Spinal cord (tissue), 10 donors: ENCODE measurements around the gene PITX2. TPM values are rescaled to one million over a fixed set of nuclear protein-coding genes. Genes with fewer than 3 reads are reported as not detected.

Experiments used
- DNase-seq, 6 donors: peaks; one replicate each; pipeline versions ENCODE4 v3.0.0 to v3.0.0-alpha.2; 2013 to 2015; ENCODE audit warnings: low spot score in 6 of 6, low read depth in 4 of 6
- H3K27ac ChIP-seq: one replicate; pipeline ENCODE4 v1.5.1; 2013; ENCODE audit warnings: low read depth, low read length, control low read depth
- H3K27me3 ChIP-seq: one replicate; pipeline ENCODE4 v1.6.1; 2013; ENCODE audit warnings: low read length; ENCODE audit not compliant: control insufficient read depth, insufficient read depth
- H3K36me3 ChIP-seq: one replicate; pipeline ENCODE4 v1.6.1; 2013; ENCODE audit warnings: low read length; ENCODE audit not compliant: control insufficient read depth, insufficient read depth
- H3K4me1 ChIP-seq: one replicate; pipeline ENCODE4 v1.6.1; 2013; ENCODE audit warnings: low read length; ENCODE audit not compliant: control insufficient read depth, insufficient read depth
- H3K4me3 ChIP-seq: one replicate; pipeline ENCODE4 v1.5.1; 2013; ENCODE audit warnings: low read depth, low read length, control low read depth
- H3K9me3 ChIP-seq: one replicate; pipeline ENCODE4 v1.6.1; 2013; ENCODE audit warnings: low read length; ENCODE audit not compliant: control insufficient read depth, insufficient read depth
- WGBS: methylation state at CpG from one replicate; pipeline ENCODE4 v1.1.5; 2013; ENCODE audit warnings: missing lambda C conversion rate; ENCODE audit not compliant: insufficient coverage; 5-methylcytosine and 5-hydroxymethylcytosine counted together
- polyA plus RNA-seq, 2 donors: library from polyadenylated mRNA; unstranded; fragments of 120-200 nt; gene quantifications; one replicate each; pipeline ENCODE4 v1.2.1, GENCODE V29; 2013; ENCODE audit not compliant: insufficient read length in 2 of 2
- total RNA-seq, 2 donors: library from RNA; depleted of rRNA in 1 of 2; stranded (reverse); fragments of 120-200 nt in 1 of 2; fragments of >200 nt in 1 of 2; gene quantifications; one replicate each; pipeline versions ENCODE4 v1.2.3 to v1.2.4, GENCODE V29; 2013 to 2014
- donor health status: healthy.

Gene PITX2
- total and polyA plus RNA-seq, 4 donors, result 0.33 to 2.6 (median 1.4) TPM

DNA sequence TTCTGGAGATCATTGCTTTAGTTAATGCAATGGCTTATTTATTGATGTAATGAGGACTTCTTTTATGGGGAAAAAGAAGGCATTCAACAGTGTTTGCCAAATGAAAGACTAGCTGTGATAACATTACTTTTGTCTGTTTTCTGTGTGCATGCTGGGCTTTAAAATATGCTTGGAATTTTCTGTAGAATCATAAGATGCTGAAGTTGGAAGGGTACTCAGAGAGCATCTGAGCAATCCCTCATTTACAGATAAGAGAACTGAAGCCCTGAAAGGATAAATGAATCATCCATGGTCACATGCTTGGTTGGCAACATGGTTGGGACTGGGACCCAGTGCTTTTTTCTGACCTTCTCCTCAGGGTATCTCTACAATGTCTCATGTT lies 31.4 kb upstream of the PITX2 start:
- Histone ChIP-seq H3K9me3 (no peaks in the 10 kb centered on the region), H3K27me3 (no peaks in the 10 kb centered on the region), H3K27ac (no peak overlapping the region), H3K36me3 (no peaks in the 10 kb centered on the region), H3K4me3 (no peak overlapping the region), H3K4me1 (no peaks in the 10 kb centered on the region)
- no peak for DNase-seq

DNA sequence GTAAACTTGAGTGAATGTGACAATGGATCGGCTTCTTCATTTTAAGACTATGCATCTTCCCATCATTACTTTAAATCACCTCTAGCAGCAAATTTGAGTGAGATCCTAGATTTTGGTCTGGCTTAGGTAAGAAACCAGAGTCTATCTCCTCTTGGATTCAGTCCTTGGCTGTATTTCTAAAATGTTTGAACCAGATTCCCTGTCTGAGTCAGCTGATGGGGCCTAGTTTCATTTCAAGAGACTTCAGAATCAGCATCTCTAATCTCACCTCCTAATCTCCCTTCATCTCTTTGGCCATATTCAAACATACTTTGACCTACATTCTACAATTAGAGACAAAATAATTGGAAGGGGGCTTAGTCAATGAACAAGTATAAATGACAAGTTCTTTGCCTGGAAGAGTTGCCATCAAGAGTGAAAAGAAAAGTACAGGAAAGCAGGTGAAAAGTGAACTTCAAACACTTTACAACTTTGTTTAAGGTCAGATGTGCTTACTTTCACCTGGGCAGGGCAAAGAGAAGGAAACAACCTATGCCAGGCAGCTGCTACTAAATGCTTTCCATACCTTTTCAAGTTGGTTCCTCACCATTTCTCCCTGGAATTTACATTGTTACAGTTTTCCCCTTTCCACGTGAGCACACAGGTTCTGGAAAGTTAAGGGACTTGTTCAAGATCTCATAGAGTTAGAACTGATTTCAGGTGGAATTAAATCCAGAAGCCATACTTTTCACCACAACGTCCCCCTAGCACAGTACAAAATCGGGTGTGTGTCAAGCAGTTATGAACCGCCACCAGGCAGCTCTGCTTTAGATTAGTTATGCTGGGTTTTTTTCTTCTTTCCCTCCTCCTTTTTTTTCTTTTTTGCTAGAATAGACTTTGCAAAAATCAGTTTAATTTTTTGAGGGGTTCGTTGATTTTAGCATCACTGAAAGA lies 30.7 kb upstream of the PITX2 start:
- H3K27me3 ChIP-seq, result no peaks in the 10 kb centered on the region
- no peaks in the 10 kb centered on the region for H3K9me3 ChIP-seq
- H3K27ac ChIP-seq, result no peak overlapping the region
- DNase-seq, result no peak
- WGBS, result 100% methylated on average over 2 of the region's 6 CpGs
- H3K36me3 ChIP-seq, result no peaks in the 10 kb centered on the region
- no peak overlapping the region for H3K4me3 ChIP-seq
- no peaks in the 10 kb centered on the region for H3K4me1 ChIP-seq

DNA sequence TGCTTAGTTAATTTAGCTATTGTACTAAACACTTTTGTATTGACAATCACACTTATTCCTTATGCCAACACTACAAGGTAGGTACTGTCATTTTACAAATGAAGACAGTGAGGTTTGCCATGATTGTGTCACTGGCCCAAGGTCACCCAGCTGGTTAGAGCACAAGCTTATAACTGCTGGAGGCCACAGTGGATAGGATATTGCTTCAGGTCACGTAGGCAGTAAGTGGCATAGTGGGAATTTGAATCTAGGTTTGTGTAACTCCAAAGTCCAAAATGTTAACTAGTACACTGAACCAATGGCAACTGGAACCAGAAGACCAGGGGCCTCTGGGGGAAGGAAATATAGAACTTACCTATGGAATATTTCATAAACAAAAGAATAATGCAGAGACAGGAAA lies 21.1 kb upstream of the PITX2 start:
- Histone ChIP-seq H3K4me3 (no peak overlapping the region), H3K27ac (no peak overlapping the region), H3K4me1 (peaks cover 8% of the 10 kb centered on the region), H3K36me3 (no peaks in the 10 kb centered on the region), H3K9me3 (no peaks in the 10 kb centered on the region), H3K27me3 (peaks cover 69% of the 10 kb centered on the region)
- no peak for DNase-seq
- WGBS, result no CpG with 5 or more reads among the region's 1 CpG

DNA sequence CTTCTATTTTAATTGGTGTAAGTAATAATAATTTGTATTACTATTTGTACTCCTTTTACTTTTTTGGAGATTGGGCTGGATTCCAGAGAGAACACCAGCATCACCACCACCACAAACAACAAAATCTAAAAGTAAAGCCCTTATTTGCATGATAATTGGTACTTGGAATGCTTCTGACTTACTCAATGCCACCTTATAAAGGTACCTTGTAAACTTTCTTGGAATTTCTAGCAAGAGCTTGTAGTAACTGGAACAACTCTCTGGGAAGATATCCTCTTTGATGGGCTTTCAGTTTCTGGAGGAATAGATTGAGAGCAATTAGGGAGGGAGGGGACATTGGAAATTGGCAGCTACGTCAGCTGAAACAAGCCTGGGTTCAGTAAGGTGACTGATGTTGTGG lies 20.2 kb upstream of the PITX2 start:
- Histone ChIP-seq H3K4me3 (no peak overlapping the region), H3K27ac (no peak overlapping the region), H3K9me3 (no peaks in the 10 kb centered on the region), H3K27me3 (peaks cover 78% of the 10 kb centered on the region), H3K4me1 (peaks cover 8% of the 10 kb centered on the region), H3K36me3 (no peaks in the 10 kb centered on the region)
- DNase-seq, result no peak
- WGBS, result 63% methylated on average over 1 of the region's 1 CpG

DNA sequence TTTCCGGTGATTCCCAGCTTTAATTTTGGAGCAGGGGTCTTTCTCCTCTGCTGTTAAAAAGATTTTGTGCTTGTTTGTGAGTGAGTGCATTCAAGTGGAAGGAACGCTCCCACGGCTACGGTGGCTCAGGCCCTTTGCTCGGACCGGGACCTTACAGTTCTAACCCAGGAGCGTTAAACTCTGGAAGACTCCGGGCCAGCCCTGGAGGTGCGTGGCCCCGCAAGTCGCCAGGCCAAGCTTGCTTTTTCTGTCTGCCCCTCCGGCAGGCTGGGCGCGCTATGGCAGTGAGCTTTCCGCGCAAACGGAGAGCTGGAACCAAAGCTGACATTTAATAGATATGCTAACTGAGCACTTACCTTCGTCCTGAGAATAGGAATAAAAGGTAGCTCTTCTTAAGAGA lies 18.3 kb upstream of the PITX2 start:
- Histone ChIP-seq H3K4me3 (no peak overlapping the region), H3K27ac (no peak overlapping the region), H3K27me3 (peaks cover 94% of the 10 kb centered on the region), H3K9me3 (no peaks in the 10 kb centered on the region), H3K4me1 (peaks cover 24% of the 10 kb centered on the region), H3K36me3 (no peaks in the 10 kb centered on the region)
- no peak for DNase-seq
- 1% methylated on average over 17 of the region's 18 CpGs for WGBS

DNA sequence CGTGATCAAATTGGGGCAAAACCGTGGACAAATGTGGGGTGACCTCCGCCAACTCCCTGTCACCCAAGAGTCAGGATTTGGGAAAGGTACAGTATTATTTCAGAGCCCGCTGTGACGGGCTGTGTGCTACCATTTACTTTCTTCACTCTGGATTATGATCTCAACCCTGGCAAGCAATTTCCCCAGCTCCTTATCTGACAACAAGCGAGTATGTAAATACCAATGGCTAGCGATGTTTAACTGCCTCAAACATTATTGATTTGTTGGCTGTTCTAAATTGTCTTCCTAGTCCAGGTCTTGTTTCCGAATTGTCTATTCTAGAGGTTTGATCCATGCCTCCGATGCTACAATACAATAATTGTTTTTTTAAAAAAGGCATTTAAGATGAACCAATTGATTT lies 17.7 kb upstream of the PITX2 start:
- Histone ChIP-seq H3K36me3 (no peaks in the 10 kb centered on the region), H3K4me3 (no peak overlapping the region), H3K4me1 (peaks cover 24% of the 10 kb centered on the region), H3K27me3 (peaks cover 96% of the 10 kb centered on the region), H3K27ac (no peak overlapping the region), H3K9me3 (no peaks in the 10 kb centered on the region)
- WGBS, result 5% methylated on average over 5 of the region's 9 CpGs
- DNase-seq, result peak in 1 of 6 donors; percentile 56

DNA sequence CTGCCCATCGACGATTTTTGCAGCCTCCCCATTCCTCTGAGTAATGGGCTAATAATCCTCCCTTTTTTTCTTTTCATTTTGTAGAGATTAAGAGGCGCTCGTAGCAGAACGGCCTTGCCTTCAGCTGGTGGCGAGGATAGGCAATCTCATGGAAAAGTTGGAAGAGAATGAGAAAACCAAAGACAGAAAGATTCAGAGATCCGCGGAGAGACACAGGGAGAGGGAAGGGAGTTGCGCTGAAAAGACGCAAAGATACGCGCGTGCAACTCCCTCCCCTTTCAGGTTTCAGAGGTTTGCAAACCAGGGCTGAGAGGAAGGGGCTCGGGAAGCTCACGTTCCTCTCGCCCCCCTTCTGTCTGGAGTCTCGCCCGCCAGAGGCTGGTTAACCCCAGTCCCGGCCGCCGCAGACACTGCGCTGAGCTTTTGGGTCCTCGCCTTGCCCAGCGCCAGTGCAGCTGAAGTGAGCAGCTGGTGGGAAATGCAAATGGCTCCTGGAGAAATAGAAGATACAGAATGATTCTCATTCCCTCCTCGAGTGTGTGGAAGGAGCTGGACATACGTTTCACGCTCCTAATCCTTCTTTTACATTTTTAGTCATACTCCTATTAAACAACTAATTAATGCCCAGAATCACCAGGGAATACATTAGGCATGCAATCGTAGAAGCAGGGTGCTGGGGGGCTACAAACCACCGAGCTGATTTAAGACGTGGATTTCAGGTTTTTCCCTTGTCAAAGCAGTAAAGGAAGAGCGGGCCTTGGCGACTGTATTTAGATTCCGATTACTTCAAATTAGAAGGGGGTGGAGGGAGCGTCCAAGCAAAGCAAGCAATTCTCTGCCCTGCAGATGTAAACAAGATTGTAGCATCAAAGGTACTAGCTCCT lies 16.6 kb upstream of the PITX2 start:
- DNase-seq, result peak in 3 of 6 donors; percentile 13 to 41 (median 33)
- H3K4me1 ChIP-seq, result peaks cover 24% of the 10 kb centered on the region
- H3K9me3 ChIP-seq, result no peaks in the 10 kb centered on the region
- H3K27ac ChIP-seq, result no peak overlapping the region
- H3K36me3 ChIP-seq, result no peaks in the 10 kb centered on the region
- 2% methylated on average over 22 of the region's 34 CpGs for WGBS
- H3K27me3 ChIP-seq, result peaks cover 96% of the 10 kb centered on the region
- no peak overlapping the region for H3K4me3 ChIP-seq

DNA sequence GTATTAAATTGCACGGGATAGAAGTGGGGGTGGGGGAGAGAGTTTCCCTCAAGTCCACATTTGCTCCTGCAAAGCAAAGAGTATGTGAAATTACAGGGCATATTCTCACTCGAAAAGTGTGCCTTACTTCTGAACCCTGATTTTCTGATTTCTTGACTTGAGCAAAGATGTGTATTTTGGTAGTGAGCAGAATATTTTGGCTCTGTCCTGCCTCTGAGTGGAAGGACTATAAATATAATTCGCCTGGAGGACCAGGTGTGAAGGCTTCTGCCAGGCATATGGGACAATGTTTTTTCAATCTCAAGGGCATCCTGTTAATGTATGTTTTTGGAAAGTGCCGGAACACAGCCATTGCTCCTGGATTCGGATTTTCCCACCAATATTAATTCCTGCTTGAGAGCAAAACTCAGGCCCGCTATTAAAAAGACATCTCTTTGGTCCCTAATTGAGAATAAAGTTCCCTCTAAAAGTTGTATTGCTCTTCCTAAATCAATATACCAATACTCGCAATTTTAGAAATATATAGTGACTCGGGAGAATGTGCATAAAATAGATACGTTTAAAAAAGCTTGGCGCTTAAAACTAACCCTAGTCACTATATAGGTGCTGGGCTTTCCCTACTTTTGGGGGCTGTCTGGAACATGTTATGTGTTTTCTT lies 15.3 kb upstream of the PITX2 start:
- WGBS, result 0% methylated on average over 3 of the region's 10 CpGs
- no peak overlapping the region for H3K27ac ChIP-seq
- H3K9me3 ChIP-seq, result no peaks in the 10 kb centered on the region
- no peak overlapping the region for H3K4me3 ChIP-seq
- no peaks in the 10 kb centered on the region for H3K36me3 ChIP-seq
- peak in 1 of 6 donors; percentile 18 for DNase-seq
- peaks cover 33% of the 10 kb centered on the region for H3K4me1 ChIP-seq
- peaks cover 99% of the 10 kb centered on the region for H3K27me3 ChIP-seq

DNA sequence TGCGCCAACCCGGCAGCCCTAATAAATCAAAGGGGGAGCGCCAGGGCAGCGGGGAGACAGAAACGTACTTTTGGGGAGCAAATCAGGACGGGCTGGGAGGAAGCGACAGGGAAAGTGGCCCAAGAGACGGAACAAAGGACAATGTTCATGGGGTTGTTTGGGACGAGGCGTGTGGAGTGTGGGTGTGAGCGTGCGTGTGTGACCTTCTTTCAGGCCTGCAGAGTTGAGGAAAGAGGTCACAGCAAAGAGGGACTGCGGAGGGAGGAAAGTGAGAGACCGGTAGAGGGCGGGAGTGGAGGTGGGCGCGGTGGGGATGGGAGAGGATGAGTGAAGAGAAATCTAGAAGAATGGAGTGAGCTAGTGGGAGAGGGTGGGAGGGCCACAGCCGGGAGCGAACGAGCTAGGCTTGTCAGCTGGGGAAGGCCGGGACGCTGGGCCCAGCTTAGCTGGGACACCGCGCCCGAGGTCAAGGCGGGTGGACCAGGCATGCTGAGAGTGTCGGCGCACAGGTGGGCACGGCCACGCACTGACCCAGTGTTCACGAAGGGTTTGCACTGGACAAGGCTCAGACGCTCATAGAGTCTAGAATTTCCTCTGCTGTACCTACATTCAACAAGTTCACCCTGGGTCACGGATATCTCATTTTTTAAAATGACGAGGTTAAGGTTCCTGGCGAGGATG lies 14.7 kb upstream of the PITX2 start:
- H3K27ac ChIP-seq, result no peak overlapping the region
- no peaks in the 10 kb centered on the region for H3K36me3 ChIP-seq
- peaks cover 99% of the 10 kb centered on the region for H3K27me3 ChIP-seq
- H3K9me3 ChIP-seq, result no peaks in the 10 kb centered on the region
- 1% methylated on average over 31 of the region's 35 CpGs for WGBS
- peaks cover 36% of the 10 kb centered on the region for H3K4me1 ChIP-seq
- no peak overlapping the region for H3K4me3 ChIP-seq
- no peak for DNase-seq
